Activated T-helper 1 cell treated with anti-CD3 and anti-CD28 coated beads, Interleukin-12 subunit alpha, Interleukin-12 subunit beta, Interleukin-2, Interleukin-4 antibody, amounts not matched to agents 30 ng/mL and 10 ng/mL and 1 ng/mL, durations not matched to agents 14 hours and 24 hours and 36 hours (primary cell): ENCODE measurements around the gene DNMT1. TPM values are rescaled to one million over a fixed set of nuclear protein-coding genes. Genes with fewer than 3 reads are reported as not detected.
"Not testable (repeated sequence)": the region's sequence is repeated elsewhere in the genome, so short reads cannot be mapped to it uniquely, and the experiment has no call there.

Experiments
- DNase-seq: peaks from one replicate; pipeline ENCODE4 v3.0.0; 2021; ENCODE audit warnings: low spot score
- H3K27ac Mint-ChIP-seq: one replicate; pipeline ENCODE4 v1.8.0; 2021; ENCODE audit warnings: mild to moderate bottlenecking, mixed read lengths
- H3K27me3 Mint-ChIP-seq: one replicate; pipeline ENCODE4 v1.8.0; 2022; ENCODE audit warnings: mild to moderate bottlenecking, moderate library complexity, mixed read lengths; ENCODE audit not compliant: insufficient read depth
- H3K36me3 Mint-ChIP-seq: one replicate; pipeline ENCODE4 v1.8.0; 2021; ENCODE audit warnings: low read depth, mixed read lengths
- H3K4me1 Mint-ChIP-seq: one replicate; pipeline ENCODE4 v1.8.0; 2021; ENCODE audit warnings: low read depth, mixed read lengths
- H3K4me3 Mint-ChIP-seq: one replicate; pipeline ENCODE4 v1.8.0; 2021; ENCODE audit warnings: mild to moderate bottlenecking, moderate library complexity, mixed read lengths
- H3K9me3 Mint-ChIP-seq: one replicate; pipeline ENCODE4 v1.8.0; 2021; ENCODE audit warnings: mixed read lengths
- intact Hi-C: fragments of 100-400 bp; cut with micrococcal nuclease; formaldehyde crosslinking; loops from one replicate; pipeline ENCODE4 v1.15.1; 2024
- total RNA-seq: library from RNA; stranded (reverse); gene quantifications from 2 replicates; pipeline ENCODE4 v1.2.3, GENCODE V29; 2022

The DNMT1 gene
- total RNA-seq, 1 donor from 2014 or later: 425 TPM

GRCh38 chr19:10190026-10190425, 4.7 kb downstream of the DNMT1 start:
- Mint-ChIP-seq H3K4me1 (peaks cover 20% of the 10 kb centered on the region), H3K27me3 (no peaks in the 10 kb centered on the region), H3K27ac (peak overlapping the region; percentile 76), H3K36me3 (peaks cover 31% of the 10 kb centered on the region), H3K4me3 (peak overlapping the region; percentile 40), H3K9me3 (no peaks in the 10 kb centered on the region)
- no peak for DNase-seq
- intact Hi-C loops: loop anchor here (5.0 to 10.0 kb wide), 3 partner anchors 195 to 465 kb away; partner anchors contain the start of genes CDKN2D, ILF3, KRI1 and TYK2

GRCh38 chr19:10189616-10190015, 5.1 kb downstream of the DNMT1 start:
- H3K4me3 Mint-ChIP-seq: peak overlapping the region; percentile 40
- H3K27me3 Mint-ChIP-seq: no peaks in the 10 kb centered on the region
- no peaks in the 10 kb centered on the region for H3K9me3 Mint-ChIP-seq
- intact Hi-C loops: loop anchor here (5.0 to 10.0 kb wide), 3 partner anchors 195 to 465 kb away; partner anchors contain the start of genes CDKN2D, ILF3, KRI1 and TYK2
- H3K27ac Mint-ChIP-seq: peak overlapping the region; percentile 76
- no peak for DNase-seq
- peaks cover 34% of the 10 kb centered on the region for H3K36me3 Mint-ChIP-seq
- H3K4me1 Mint-ChIP-seq: peaks cover 20% of the 10 kb centered on the region

- H3K36me3 Mint-ChIP-seq: peaks cover 31% of the 10 kb centered on the region
- intact Hi-C loops: no loop called here
- no peak overlapping the region for H3K27ac Mint-ChIP-seq
- no peaks in the 10 kb centered on the region for H3K9me3 Mint-ChIP-seq
- no peak overlapping the region for H3K4me3 Mint-ChIP-seq
- peaks cover 28% of the 10 kb centered on the region for H3K4me1 Mint-ChIP-seq
- no peak for DNase-seq
- no peaks in the 10 kb centered on the region for H3K27me3 Mint-ChIP-seq
These were observed 7.4 kb downstream of the DNMT1 start for GRCh38 chr19:10187315-10187714.

GRCh38 chr19:10184636-10185035, 10.1 kb downstream of the DNMT1 start:
- Mint-ChIP-seq H3K9me3 (no peaks in the 10 kb centered on the region), H3K4me3 (no peak overlapping the region), H3K4me1 (peaks cover 23% of the 10 kb centered on the region), H3K27me3 (no peaks in the 10 kb centered on the region), H3K27ac (peak overlapping the region; percentile 44), H3K36me3 (peaks cover 24% of the 10 kb centered on the region)
- DNase-seq: no peak
- intact Hi-C loops: no loop called here

- Mint-ChIP-seq H3K27ac (peak overlapping the region; percentile 44), H3K4me3 (no peak overlapping the region), H3K36me3 (peaks cover 21% of the 10 kb centered on the region), H3K9me3 (no peaks in the 10 kb centered on the region), H3K4me1 (peaks cover 18% of the 10 kb centered on the region), H3K27me3 (no peaks in the 10 kb centered on the region)
- intact Hi-C loops: no loop called here
- no peak for DNase-seq
These were observed 10.8 kb downstream of the DNMT1 start for GRCh38 chr19:10183926-10184325.

- DNase-seq: no peak
- Mint-ChIP-seq H3K27me3 (no peaks in the 10 kb centered on the region), H3K4me3 (no peak overlapping the region), H3K27ac (no peak overlapping the region), H3K4me1 (peaks cover 13% of the 10 kb centered on the region), H3K9me3 (no peaks in the 10 kb centered on the region), H3K36me3 (peaks cover 18% of the 10 kb centered on the region)
- intact Hi-C loops: no loop called here
These were observed 11.9 kb downstream of the DNMT1 start for GRCh38 chr19:10182847-10183246.

GRCh38 chr19:10182076-10182475, 12.7 kb downstream of the DNMT1 start:
- Mint-ChIP-seq H3K4me3 (no peak overlapping the region), H3K36me3 (peaks cover 19% of the 10 kb centered on the region), H3K9me3 (no peaks in the 10 kb centered on the region), H3K4me1 (peaks cover 12% of the 10 kb centered on the region), H3K27ac (no peak overlapping the region), H3K27me3 (no peaks in the 10 kb centered on the region)
- intact Hi-C loops: no loop called here
- DNase-seq: no peak

GRCh38 chr19:10180459-10180858, 14.3 kb downstream of the DNMT1 start:
- no peak overlapping the region for H3K27ac Mint-ChIP-seq
- no peaks in the 10 kb centered on the region for H3K27me3 Mint-ChIP-seq
- H3K36me3 Mint-ChIP-seq: peaks cover 28% of the 10 kb centered on the region
- DNase-seq: no peak
- intact Hi-C loops: no loop called here
- H3K4me1 Mint-ChIP-seq: peaks cover 10% of the 10 kb centered on the region
- H3K9me3 Mint-ChIP-seq: no peaks in the 10 kb centered on the region
- no peak overlapping the region for H3K4me3 Mint-ChIP-seq

GRCh38 chr19:10180024-10180423, 14.7 kb downstream of the DNMT1 start:
- H3K4me3 Mint-ChIP-seq, DNase-seq, intact Hi-C loops, H3K9me3 Mint-ChIP-seq, H3K27me3 Mint-ChIP-seq, H3K27ac Mint-ChIP-seq: not testable (repeated sequence)
- Mint-ChIP-seq H3K4me1 (peaks cover 12% of the 10 kb centered on the region), H3K36me3 (peaks cover 32% of the 10 kb centered on the region)

- H3K36me3 Mint-ChIP-seq: peaks cover 48% of the 10 kb centered on the region
- H3K9me3 Mint-ChIP-seq: no peaks in the 10 kb centered on the region
- peak overlapping the region; percentile 37 for H3K27ac Mint-ChIP-seq
- peaks cover 9% of the 10 kb centered on the region for H3K4me1 Mint-ChIP-seq
- DNase-seq: no peak
- no peak overlapping the region for H3K4me3 Mint-ChIP-seq
- no peaks in the 10 kb centered on the region for H3K27me3 Mint-ChIP-seq
- intact Hi-C loops: no loop called here
These were observed 21.2 kb downstream of the DNMT1 start for GRCh38 chr19:10173527-10173926.

GRCh38 chr19:10168386-10168948, 26.3 kb downstream of the DNMT1 start:
- no peak overlapping the region for H3K4me3 Mint-ChIP-seq
- intact Hi-C loops: no loop called here
- H3K36me3 Mint-ChIP-seq: peaks cover 33% of the 10 kb centered on the region
- no peaks in the 10 kb centered on the region for H3K27me3 Mint-ChIP-seq
- H3K9me3 Mint-ChIP-seq: no peaks in the 10 kb centered on the region
- peaks cover 10% of the 10 kb centered on the region for H3K4me1 Mint-ChIP-seq
- DNase-seq: no peak
- H3K27ac Mint-ChIP-seq: peak overlapping the region; percentile 48

- intact Hi-C loops: no loop called here
- Mint-ChIP-seq H3K27ac (no peak overlapping the region), H3K27me3 (no peaks in the 10 kb centered on the region), H3K9me3 (no peaks in the 10 kb centered on the region), H3K4me3 (no peak overlapping the region), H3K4me1 (peaks cover 10% of the 10 kb centered on the region), H3K36me3 (peaks cover 32% of the 10 kb centered on the region)
- DNase-seq: no peak
These were observed 27.3 kb downstream of the DNMT1 start for GRCh38 chr19:10167459-10167858.

GRCh38 chr19:10166501-10166900, 28.3 kb downstream of the DNMT1 start:
- H3K9me3 Mint-ChIP-seq, H3K27ac Mint-ChIP-seq, intact Hi-C loops, H3K4me3 Mint-ChIP-seq, DNase-seq, H3K4me1 Mint-ChIP-seq, H3K27me3 Mint-ChIP-seq: not testable (repeated sequence)
- peaks cover 34% of the 10 kb centered on the region for H3K36me3 Mint-ChIP-seq

- no peak overlapping the region for H3K27ac Mint-ChIP-seq
These were observed 28.7 kb downstream of the DNMT1 start for GRCh38 chr19:10166046-10166445.

More at GRCh38 chr19:10166046-10166445, 28.7 kb downstream of the DNMT1 start:
- no peaks in the 10 kb centered on the region for H3K9me3 Mint-ChIP-seq
- H3K27me3 Mint-ChIP-seq: no peaks in the 10 kb centered on the region
- H3K36me3 Mint-ChIP-seq: peaks cover 34% of the 10 kb centered on the region
- DNase-seq: no peak
- no peak overlapping the region for H3K4me3 Mint-ChIP-seq
- intact Hi-C loops: no loop called here
- H3K4me1 Mint-ChIP-seq: peaks cover 10% of the 10 kb centered on the region
